Stimulated activated CD8-positive, alpha-beta memory T cell treated with anti-CD3 and anti-CD28 coated beads, Interleukin-2, amount 100 ng/mL, for 48 hours (primary cell): ENCODE results near the gene ST3GAL3.

Experiments used
- DNase-seq, 2 donors: peaks; one replicate each; pipeline ENCODE4 v3.0.0-alpha.2; 2020; ENCODE audit warnings: low read depth in 2 of 2

Gene ST3GAL3

DNA sequence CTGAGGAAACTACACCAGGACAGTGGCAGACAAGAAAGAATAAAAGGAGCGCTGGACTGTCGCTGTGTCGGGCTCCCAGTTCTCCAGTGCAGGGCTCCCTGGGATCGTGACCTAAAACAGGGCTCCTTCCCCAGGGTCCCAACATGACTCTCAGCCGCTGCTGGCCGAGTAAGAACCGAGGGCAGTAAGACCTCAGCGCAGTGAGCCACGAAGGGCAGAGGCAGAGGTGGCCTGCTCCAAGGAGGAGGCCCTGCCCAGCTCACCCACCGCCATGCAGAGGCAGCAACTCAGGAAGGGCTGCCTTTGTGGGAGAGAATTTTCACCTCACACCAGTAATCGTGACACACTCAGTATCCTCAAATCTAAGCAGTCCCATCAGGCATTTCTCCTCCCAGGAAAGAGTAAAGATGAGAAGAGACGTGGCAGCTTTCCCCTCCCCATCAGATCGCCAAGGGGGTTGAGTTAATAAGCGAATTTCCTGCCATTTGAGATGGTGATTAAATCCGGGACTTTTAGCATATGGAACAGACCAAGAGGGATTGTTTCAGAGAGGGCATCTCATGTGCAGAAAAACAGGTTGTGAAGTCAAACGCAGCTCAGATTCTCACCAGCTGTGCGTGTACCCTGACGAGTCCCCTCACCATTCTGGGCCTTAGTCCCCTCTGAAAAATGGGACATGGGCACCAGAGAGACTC is 206.5 kb downstream of the ST3GAL3 start:
- DNase-seq = no peak

DNA sequence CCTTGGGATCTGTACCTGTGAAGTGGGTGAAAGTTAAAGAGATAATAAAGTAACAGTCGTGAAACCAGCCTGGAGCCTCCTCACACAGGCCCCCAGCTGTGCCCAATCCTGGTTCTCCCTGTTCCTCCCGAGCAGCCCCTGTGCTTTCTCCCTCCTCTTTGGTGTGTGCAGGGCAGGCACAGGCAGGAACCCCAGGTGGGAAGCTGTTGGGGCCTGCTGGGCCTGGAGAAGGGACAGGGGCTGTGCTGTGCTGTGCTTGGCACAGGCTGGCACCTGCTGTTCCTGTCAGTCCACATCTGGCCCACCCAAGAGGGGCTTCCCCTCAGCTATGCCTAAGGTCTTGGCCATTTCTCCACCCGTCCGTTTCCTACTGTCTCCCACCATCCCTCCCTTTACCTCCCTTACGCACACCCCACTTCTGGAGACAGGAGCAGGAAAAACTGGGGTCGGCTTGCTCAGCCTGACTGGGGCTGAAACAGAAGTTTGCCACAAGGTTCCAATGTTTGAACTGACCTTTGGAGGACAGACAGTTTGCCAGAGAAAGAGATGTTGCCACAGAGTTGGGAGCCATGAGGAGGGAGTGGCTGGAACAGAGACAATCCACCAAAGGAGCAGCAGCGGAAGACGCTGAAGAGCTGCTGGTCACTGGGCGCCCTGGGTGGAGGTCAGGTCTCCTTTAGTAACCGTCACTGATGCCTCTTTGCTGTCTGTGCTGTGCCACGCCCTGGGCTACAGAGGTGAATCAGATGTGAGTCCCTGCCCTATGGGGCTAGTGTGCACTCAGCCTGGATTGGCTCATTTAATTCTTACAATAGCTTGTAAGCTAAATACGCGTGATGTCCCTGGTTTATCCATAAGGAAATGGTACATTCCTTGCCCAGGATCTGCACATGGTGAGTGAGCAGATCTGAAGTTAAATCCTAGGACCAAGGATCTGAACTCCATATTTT is 207.5 kb downstream of the ST3GAL3 start:
- no peak for DNase-seq

DNA sequence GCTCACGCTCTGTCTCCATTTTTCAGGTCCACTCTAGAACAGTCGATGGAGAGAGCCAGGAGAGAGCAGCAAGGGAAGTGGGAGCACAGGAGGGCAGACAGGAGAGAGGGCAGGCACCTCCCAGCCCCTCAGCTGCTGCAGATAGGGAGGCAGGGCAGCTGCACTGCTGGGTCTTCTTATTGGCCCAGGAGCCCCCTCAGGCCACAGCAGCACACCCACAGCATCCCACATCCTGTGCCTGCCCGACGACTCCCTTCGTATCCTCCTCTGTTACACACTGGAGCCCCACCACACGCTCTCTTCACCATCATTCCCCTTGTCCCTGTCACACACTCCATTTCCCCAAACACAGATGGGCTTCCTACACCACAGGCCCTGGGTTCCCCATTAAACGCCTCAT is 212.6 kb downstream of the ST3GAL3 start:
- no peak for DNase-seq

DNA sequence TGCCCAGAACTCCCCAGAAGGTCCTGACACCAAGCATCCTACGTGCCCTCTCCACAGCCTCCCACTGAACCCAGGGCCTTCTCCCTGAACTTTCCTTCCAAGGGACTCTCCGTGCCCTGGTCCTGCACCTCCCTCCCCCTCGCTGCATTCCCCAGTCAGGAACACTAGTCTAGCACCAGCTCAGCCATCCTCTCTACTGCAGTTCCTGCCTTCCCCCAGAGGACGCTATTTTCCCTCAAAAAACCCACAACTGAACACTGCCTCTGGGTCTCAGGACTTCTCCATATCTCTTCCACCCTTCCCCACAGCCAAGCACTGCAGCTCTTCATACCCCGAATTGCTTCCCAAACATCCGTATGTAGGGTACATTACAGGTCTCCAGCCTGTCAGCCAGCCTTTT is 213.7 kb downstream of the ST3GAL3 start:
- DNase-seq = no peak

DNA sequence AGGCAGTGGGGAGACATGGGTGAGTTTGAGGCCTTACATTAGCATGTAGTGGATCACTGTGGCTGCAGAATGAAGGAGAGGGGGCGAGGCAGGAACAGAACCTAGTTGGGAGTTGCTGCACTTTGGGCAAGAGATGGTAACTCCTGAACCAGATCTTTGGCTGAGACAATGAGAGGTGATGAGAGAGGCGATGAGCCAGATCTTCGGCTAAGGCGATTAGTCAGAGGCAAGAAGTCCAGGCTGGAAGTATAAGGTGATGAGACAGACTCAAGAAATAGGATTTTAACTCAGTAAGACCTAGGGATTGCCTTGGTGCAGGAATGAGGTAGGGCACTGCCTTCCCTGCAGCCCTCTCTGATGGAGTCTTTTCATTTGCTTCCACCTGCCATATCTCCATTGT is 217.2 kb downstream of the ST3GAL3 start:
- DNase-seq = no peak

DNA sequence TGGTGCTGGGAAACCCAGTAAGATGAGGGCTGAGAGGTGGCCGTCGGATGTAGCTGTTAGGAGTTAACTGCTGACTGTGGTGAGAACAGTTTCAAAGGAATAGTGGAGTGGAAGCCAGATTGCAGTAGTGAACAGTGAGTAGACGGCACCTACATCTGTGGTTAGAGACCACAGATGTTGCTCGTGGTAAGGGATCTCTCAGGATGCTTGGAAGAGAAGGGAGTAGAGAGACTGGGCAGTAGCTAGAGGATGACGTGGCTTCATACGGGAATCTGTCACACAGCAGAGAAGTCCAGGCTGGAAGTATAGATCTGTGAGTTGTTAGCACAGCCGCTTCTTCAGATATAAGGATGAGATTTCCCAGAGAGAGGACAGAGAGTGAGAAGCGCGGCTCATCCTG is 218.5 kb downstream of the ST3GAL3 start:
- no peak for DNase-seq

DNA sequence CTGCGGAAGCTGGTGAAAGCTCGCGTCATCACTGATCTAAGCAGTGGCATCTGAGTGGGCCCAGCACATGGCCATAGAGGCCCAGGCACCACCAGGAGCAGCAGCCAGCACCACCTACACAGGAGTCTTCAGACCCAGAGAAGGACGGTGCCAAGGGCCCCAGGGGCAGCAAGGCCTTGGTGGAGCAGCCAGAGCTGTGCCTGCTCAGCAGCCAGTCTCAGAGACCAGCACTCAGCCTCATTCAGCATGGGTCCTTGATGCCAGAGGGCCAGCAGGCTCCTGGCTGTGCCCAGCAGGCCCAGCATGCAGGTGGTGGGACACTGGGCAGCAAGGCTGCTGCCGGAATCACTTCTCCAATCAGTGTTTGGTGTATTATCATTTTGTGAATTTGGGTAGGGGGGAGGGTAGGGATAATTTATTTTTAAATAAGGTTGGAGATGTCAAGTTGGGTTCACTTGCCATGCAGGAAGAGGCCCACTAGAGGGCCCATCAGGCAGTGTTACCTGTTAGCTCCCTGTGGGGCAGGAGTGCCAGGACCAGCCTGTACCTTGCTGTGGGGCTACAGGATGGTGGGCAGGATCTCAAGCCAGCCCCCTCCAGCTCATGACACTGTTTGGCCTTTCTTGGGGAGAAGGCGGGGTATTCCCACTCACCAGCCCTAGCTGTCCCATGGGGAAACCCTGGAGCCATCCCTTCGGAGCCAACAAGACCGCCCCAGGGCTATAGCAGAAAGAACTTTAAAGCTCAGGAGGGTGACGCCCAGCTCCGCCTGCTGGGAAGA is 223.0 kb downstream of the ST3GAL3 start:
- DNase-seq = no peak

DNA sequence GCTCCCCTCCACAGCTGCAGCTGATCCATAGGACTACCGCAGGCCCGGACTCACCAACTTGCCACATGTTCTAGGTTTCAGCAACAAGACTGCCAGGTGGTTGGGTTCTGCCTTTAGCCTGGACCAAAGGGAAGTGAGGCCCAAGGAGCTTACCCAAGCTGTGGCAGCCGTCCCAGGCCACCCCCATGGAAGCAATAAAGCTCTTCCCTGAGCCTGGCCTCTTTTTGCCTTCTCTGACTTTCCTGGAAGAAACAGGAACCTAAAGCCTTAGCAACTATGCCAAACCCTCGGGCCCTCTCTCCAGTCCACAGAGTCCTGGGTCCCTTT is 223.6 kb downstream of the ST3GAL3 start:
- no peak for DNase-seq

DNA sequence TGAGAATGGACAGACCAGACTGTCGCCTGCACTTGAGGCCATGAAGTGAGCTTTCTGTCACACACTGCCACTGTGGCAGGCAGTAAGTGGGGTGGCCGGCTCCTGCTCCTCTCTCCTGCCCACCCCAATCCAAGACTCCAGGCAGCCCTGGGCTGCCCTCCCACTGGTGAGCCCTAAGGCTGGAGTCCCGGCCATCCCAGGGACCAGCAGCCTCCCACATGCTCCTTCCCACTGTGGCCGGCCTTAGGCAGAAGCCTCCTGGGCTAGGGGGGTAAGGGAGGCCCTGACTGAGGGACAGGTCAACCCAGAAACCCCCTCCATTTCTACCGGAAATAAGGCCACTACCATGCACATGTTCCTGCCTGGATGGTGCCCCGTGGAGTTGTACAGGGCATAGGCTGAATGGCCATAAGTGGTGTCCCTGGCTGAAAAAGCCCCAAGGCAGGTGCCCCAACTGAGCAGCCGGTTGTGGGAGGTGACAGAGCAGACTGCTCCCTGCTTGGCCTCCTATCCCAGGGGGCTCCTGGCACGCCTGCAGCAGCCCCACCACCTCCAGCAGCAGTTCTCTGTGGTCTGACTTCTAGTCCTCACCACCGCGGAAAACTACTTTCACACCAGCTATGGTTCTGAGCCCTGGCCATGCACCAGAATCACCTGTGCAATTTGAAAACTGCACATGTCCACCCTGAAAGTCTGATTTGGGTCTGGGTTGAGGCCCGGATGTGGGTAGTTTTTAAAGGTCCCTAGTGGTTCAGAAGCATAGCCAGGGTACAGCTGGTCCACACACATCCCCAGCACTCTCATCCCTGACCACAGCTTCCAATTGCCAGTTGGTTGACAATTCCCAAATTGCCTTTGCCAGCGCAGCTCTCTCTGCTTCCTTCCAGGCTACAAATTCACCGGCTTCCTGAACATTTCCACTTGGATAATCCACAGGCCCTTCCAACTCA is 224.7 kb downstream of the ST3GAL3 start:
- no peak for DNase-seq

DNA sequence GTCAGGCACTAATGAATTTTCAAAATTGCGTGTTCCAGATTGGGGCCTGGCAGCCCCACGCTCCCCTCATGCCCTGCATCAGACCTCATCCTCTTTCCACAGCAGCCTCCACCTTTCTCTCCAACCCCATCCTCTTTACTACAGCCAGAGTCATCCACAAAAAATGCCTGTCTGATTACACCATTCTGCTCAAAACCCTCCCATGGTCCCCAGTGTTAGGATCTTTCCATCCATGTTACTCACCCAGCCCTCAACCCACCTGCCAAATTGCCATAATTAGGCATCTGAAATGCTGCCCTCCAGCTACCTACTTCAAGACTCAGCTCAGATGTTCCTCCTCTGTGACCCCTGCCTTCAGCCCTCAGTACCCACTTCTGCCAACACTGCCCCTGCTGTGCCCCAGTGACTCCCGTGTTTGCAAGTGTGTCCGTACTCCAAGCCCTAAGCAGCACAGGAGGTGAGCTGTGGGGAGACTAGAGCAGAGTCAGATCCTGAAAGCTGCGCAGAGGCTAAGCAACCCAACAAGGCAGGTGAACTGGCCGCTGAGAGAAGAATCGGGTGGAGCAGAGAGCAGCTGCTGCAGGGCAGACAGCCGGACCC is 225.6 kb downstream of the ST3GAL3 start:
- DNase-seq = no peak

DNA sequence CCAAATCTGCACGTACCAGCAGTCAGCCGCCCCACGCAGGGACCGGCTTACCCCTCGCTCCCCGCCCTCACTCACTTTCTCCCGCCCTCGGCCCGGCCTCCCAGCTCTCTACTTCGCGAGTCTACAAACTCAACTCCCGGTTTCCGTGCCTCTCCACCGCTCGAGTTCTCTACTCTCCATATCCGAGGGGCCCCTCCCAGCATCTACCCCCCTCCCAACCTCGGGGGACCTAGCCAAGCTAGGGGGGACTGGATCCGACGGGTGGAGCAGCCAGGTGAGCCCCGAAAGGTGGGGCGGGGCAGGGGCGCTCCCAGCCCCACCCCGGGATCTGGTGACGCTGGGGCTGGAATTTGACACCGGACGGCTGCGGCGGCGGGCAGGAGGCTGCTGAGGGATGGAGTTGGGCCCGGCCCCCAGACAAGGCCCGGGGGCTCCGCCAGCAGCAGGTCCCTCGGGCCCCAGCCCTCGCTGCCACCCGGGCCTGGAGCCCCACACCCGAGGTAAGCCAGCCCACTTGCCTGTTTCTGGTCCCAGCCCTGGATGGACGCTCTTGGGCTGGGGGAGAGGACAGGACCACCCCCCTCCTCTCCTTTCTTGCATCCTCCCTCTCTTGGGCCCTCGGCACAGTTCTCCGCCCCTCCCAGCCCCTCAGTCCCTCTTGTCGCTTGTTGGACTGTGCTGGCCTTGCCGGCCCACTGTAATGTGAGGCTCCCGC is 226.2 kb downstream of the ST3GAL3 start, which contains the start of gene ARTN:
ARTN (plus strand) TSS at position 416 of the 715 bp plus-strand sequence. CDS start 1,856 bp downstream, outside the sequence.
- DNase-seq = no peak

DNA sequence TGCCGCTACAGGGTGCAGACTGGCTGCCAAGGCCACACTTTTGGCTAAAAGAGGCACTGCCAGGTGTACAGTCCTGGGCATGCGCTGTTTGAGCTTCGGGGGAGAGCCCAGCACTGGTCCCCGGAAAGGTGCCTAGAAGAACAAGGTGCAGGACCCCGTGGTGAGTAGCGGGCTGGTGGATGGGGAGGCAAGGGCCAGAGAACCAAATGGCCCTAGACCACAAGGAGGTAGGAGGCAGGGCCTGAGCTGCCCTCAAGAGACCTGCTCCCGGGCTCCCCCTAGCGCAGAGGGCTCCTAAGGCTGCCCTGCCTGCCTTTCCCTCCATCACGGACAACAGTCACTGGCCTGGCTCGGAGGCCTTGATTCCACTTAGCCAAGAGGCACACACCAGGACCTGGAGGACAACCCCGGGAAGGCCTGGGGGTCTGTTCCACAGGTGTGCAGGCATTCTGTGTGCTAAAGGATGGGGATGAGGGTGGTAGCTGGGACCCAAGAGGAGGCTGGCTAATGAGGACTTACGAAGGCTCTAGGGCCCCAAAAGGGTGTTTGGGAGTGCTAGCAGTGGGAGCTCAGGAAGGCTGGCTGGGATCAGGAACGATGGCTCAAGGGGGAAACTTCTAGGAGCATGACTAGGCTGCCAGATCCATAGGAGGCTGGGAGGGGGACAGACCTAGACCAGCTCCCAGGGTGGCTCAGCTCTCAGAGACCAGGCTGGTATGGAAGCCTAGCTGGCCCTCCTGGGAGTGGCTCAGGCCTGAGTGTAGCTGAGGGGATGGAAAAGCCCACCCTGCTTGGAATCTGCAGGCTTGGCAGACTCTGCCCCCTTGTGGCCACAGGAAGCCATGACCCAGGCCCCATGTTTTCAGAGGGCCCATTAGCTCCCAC is 227.0 kb downstream of the ST3GAL3 start:
- DNase-seq = peak in 1 of 2 donors; percentile 57

DNA sequence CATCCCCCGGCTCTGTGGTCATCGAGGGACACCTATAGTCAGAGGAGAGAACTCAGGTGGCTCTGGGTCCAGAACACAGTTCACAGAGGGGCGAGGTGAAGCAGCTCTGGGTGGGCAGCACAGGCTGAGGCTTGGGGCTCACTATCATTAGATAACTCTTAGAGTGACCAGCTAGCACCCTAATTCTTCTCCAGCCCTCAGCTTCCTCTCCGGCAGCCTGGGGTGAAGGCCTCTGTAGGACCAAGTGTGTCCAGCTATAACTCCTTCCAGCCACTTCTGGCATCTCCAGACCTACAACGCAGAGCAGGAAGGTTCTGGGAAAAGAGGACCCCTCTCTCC is 227.6 kb downstream of the ST3GAL3 start:
- no peak for DNase-seq

DNA sequence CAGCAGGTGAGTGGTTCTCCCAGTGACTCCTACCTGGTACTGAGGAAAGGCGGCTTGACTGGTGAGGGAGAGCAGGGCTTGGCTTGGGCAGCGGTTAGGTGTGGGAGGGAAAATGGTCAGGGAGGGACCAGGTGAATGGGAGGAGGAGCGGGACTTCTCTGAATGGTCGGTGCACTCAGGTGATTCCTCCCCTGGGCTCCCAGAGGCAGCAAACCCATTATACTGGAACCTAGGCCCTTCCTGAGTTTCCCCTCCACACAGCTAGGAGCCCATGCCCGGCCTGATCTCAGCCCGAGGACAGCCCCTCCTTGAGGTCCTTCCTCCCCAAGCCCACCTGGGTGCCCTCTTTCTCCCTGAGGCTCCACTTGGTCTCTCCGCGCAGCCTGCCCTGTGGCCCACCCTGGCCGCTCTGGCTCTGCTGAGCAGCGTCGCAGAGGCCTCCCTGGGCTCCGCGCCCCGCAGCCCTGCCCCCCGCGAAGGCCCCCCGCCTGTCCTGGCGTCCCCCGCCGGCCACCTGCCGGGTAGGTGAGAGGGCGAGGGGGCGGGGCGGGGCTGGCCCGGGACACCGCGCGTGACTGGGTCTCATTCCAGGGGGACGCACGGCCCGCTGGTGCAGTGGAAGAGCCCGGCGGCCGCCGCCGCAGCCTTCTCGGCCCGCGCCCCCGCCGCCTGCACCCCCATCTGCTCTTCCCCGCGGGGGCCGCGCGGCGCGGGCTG is 228.5 kb downstream of the ST3GAL3 start:
- no peak for DNase-seq

DNA sequence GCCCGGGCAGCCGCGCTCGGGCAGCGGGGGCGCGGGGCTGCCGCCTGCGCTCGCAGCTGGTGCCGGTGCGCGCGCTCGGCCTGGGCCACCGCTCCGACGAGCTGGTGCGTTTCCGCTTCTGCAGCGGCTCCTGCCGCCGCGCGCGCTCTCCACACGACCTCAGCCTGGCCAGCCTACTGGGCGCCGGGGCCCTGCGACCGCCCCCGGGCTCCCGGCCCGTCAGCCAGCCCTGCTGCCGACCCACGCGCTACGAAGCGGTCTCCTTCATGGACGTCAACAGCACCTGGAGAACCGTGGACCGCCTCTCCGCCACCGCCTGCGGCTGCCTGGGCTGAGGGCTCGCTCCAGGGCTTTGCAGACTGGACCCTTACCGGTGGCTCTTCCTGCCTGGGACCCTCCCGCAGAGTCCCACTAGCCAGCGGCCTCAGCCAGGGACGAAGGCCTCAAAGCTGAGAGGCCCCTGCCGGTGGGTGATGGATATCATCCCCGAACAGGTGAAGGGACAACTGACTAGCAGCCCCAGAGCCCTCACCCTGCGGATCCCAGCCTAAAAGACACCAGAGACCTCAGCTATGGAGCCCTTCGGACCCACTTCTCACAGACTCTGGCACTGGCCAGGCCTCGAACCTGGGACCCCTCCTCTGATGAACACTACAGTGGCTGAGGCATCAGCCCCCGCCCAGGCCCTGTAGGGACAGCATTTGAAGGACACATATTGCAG is 229.3 kb downstream of the ST3GAL3 start:
- no peak for DNase-seq

DNA sequence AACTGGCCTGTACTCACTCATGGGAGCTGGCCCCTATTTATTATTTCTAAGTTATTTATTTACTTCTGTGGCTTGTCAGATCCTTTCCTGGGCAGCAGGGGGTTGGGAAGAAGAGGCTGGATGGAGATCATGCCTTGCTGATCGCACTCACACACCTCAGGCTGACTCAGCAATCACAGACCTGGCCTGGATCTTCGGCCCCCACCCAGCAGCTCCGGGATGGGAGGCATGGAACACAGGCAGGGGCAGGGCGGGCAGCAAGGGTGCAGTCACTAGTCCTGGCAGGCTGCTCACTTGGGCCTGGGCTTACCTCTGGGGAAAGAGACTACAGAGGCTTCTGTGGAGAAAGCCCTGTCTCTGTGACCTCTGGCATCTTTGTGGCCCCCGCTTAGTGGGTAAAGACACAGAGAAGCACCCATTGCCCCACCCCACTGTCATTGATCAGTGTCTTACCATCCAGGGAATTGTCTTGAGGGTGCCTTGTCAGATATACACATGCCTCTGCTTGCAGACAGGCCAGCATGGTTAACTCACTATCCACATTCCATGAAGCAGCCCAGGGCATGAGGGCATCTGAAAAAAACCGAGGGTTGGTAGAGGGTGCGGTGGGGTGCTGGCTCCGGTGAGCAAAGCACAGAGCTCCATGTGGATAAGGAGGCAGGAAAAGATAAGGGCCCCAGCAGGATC is 230.0 kb downstream of the ST3GAL3 start:
- DNase-seq = no peak

DNA sequence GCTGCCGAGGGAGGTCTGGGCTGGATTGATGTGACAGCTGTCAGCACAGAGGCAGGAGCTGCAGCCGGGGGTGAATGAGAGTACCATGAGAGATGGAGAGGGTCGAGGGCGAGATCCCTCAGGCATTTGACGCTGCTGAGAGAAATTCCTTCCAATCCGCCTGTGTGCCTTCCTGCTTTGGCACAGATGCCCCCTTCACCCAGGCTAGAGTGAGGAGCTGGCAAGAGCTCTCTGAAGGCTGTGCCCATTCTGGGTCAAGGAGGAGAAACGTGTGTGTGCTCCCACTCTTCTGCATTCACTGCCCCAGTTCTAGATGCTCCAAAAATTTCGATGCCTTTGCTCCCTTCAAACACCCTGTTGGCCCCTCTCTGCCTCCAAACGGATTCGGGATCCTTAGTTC is 231.0 kb downstream of the ST3GAL3 start:
- DNase-seq = no peak
